ENCODE data around the gene PARP4. TPM values are rescaled to one million over a fixed set of nuclear protein-coding genes. Genes with fewer than 3 reads are reported as not detected.
"Not testable (repeated sequence)": the region's sequence is repeated elsewhere in the genome, so short reads cannot be mapped to it uniquely, and the experiment has no call there.

Gene PARP4
- total RNA-seq, 1 experiment from 2014 or later = 76.0 TPM

GRCh38 chr13:24443366-24443765, 69.2 kb downstream of the PARP4 start:
- no peak overlapping the region for H3K27ac ChIP-seq (ENCODE audit: low read depth, low read length)
- no peaks in the 10 kb centered on the region for H3K79me2 ChIP-seq (ENCODE audit: insufficient read depth, low read length)
- no peaks in the 10 kb centered on the region for H4K20me1 ChIP-seq (ENCODE audit: insufficient read depth)
- ChIA-PET CTCF (no interaction called here), RAD21 (ENCODE audit: low non-redundant PET in 1 of 2, low total read pairs in 2 of 2, uncharacterized antibody in 2 of 2, unreplicated experiment in 2 of 2) (no interaction called here), POLR2A (no interaction called here)
- no peaks in the 10 kb centered on the region for H3K9me2 ChIP-seq (ENCODE audit: insufficient read depth)
- no peaks in the 10 kb centered on the region for H3K27me3 ChIP-seq (ENCODE audit: insufficient read depth, low read length)
- H3K4me1 ChIP-seq (ENCODE audit: control insufficient read depth in 1 of 2, insufficient read depth in 2 of 2, low read length in 2 of 2) = no peaks in the 10 kb centered on the region
- H3K36me3 ChIP-seq (ENCODE audit: control insufficient read depth in 1 of 2, insufficient read depth in 2 of 2, low read length in 2 of 2) = peaks cover 12 to 23% of the 10 kb centered on the region in 2 experiments
- no peak for TF ChIP-seq JUND (IDR thresholded peaks at IDR 0.05)
- no peak for TF ChIP-seq ZNF274 (IDR thresholded peaks at IDR 0.05; ENCODE audit: low read depth, low read length)
- no peaks in the 10 kb centered on the region for H3K9me3 ChIP-seq (ENCODE audit: control insufficient read depth in 1 of 2, insufficient read depth in 1 of 2, low read depth in 1 of 2, low read length in 2 of 2)
- no peak overlapping the region for H2AFZ ChIP-seq (ENCODE audit: low read depth, low read length, poor library complexity, severe bottlenecking)
- H3K9ac ChIP-seq (ENCODE audit: low read length) = no peak overlapping the region
- ATAC-seq (no peak), DNase-seq (ENCODE audit: low read depth, low spot score) (no peak)
- no peak overlapping the region for H3K4me3 ChIP-seq (replicated peaks in 1 of 2; ENCODE audit: low read depth in 1 of 2, low read length in 2 of 2)
- intact Hi-C loops (cut with micrococcal nuclease) = no loop called here
- BruUV-seq (replicated peaks) = no TSS peak
- H3K4me2 ChIP-seq (ENCODE audit: low read length) = no peak overlapping the region

DNA sequence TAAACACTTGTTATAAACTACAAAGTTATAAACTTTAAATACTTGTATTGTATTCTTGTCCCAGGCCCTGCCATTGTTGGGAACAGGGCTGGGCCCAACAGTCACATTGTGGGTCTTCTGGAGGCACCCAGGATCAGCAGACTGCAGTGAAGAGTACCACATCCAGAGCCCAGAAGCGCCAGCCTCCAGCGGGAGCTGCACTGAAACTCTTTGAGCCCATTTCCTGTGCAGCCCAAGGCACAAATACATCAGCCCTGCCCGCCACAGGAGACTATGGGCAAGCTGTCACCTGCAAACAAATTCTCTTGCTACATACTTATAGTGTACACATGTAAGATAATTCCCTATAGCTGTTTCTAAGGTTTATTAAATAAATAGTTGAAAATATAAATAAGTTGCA, 86.5 kb downstream of the PARP4 start:
- H2AFZ ChIP-seq (ENCODE audit: low read depth, low read length, poor library complexity, severe bottlenecking); BruUV-seq (replicated peaks); H3K79me2 ChIP-seq (ENCODE audit: insufficient read depth, low read length); ATAC-seq; H3K4me1 ChIP-seq (ENCODE audit: control insufficient read depth in 1 of 2, insufficient read depth in 2 of 2, low read length in 2 of 2); RAD21 ChIA-PET (ENCODE audit: low non-redundant PET in 1 of 2, low total read pairs in 2 of 2, uncharacterized antibody in 2 of 2, unreplicated experiment in 2 of 2); POLR2A ChIA-PET; CTCF ChIA-PET; H3K27me3 ChIP-seq (ENCODE audit: insufficient read depth, low read length); H3K27ac ChIP-seq (ENCODE audit: low read depth, low read length); H3K4me2 ChIP-seq (ENCODE audit: low read length); H3K4me3 ChIP-seq (replicated peaks in 1 of 2; ENCODE audit: low read depth in 1 of 2, low read length in 2 of 2); H3K9ac ChIP-seq (ENCODE audit: low read length); H3K9me2 ChIP-seq (ENCODE audit: insufficient read depth); H4K20me1 ChIP-seq (ENCODE audit: insufficient read depth); DNase-seq (ENCODE audit: low read depth, low spot score); H3K9me3 ChIP-seq (ENCODE audit: control insufficient read depth in 1 of 2, insufficient read depth in 1 of 2, low read depth in 1 of 2, low read length in 2 of 2): not testable (repeated sequence)
- intact Hi-C loops (cut with micrococcal nuclease) = loop anchor here (5.0 kb wide), 1 partner anchor 36 kb away; no protein-coding TSS in a partner anchor
- peaks cover 9 to 17% of the 10 kb centered on the region in 2 experiments; a peak in 3 of 4 replicates for H3K36me3 ChIP-seq (ENCODE audit: control insufficient read depth in 1 of 2, insufficient read depth in 2 of 2, low read length in 2 of 2)

DNA sequence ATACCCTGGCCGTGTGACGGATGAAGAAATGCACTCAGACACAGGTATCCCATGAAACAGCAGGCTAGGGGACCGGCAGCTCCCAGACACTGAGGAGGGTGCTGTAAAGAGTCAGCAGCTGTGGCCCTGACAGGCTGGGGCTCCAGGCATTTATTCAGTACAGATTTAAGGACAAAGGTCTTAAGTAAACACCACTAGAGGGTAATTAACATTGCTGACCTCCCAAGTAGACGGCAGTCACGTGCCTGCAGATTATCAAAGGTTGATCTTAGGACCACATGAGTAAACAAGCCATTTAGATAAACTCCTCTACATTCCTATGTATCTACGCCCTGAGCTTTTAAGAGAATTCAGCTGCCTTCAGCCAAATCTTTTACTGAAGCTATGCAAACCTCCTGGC, 92.9 kb downstream of the PARP4 start:
- intact Hi-C loops (cut with micrococcal nuclease); H3K4me1 ChIP-seq (ENCODE audit: control insufficient read depth in 1 of 2, insufficient read depth in 2 of 2, low read length in 2 of 2); H3K36me3 ChIP-seq (ENCODE audit: control insufficient read depth in 1 of 2, insufficient read depth in 2 of 2, low read length in 2 of 2); H3K27ac ChIP-seq (ENCODE audit: low read depth, low read length); RAD21 ChIA-PET (ENCODE audit: low non-redundant PET in 1 of 2, low total read pairs in 2 of 2, uncharacterized antibody in 2 of 2, unreplicated experiment in 2 of 2); H3K4me3 ChIP-seq (replicated peaks in 1 of 2; ENCODE audit: low read depth in 1 of 2, low read length in 2 of 2); POLR2A ChIA-PET; H3K9me3 ChIP-seq (ENCODE audit: control insufficient read depth in 1 of 2, insufficient read depth in 1 of 2, low read depth in 1 of 2, low read length in 2 of 2); DNase-seq (ENCODE audit: low read depth, low spot score); H3K79me2 ChIP-seq (ENCODE audit: insufficient read depth, low read length); H3K9me2 ChIP-seq (ENCODE audit: insufficient read depth); H4K20me1 ChIP-seq (ENCODE audit: insufficient read depth); BruUV-seq (replicated peaks); H3K27me3 ChIP-seq (ENCODE audit: insufficient read depth, low read length); H2AFZ ChIP-seq (ENCODE audit: low read depth, low read length, poor library complexity, severe bottlenecking); H3K4me2 ChIP-seq (ENCODE audit: low read length); H3K9ac ChIP-seq (ENCODE audit: low read length); CTCF ChIA-PET; ATAC-seq: not testable (repeated sequence)

Measured in HCT116 (cell line).